HG03066 (cell line): ENCODE measurements around the gene ST6GALNAC3.
"Not testable (repeated sequence)": the region's sequence is repeated elsewhere in the genome, so short reads cannot be mapped to it uniquely, and the experiment has no call there.

ENCODE experiments used
- ATAC-seq: cut with Tn5 transposase; IDR thresholded peaks from one replicate; pipeline ENCODE4 v1.9.1; 2021; ENCODE audit warnings: low read depth; ENCODE audit not compliant: unreplicated experiment

ST6GALNAC3 gene

GRCh38 chr1:76237211-76237610, 162.7 kb downstream of the ST6GALNAC3 start:
- no peak for ATAC-seq

- ATAC-seq: no peak
Observed at GRCh38 chr1:76238094-76238628, 163.6 kb downstream of the ST6GALNAC3 start.

- no peak for ATAC-seq
Observed at GRCh38 chr1:76239470-76239918, 164.9 kb downstream of the ST6GALNAC3 start.

GRCh38 chr1:76240316-76240715, 165.8 kb downstream of the ST6GALNAC3 start:
- ATAC-seq: no peak

- not testable (repeated sequence) for ATAC-seq
Observed at GRCh38 chr1:76242587-76242986, 168.0 kb downstream of the ST6GALNAC3 start.

GRCh38 chr1:76247261-76247852, 172.8 kb downstream of the ST6GALNAC3 start:
- no peak for ATAC-seq

- ATAC-seq: no peak
Observed at GRCh38 chr1:76250271-76250670, 175.7 kb downstream of the ST6GALNAC3 start.

- no peak for ATAC-seq
Observed at GRCh38 chr1:76252431-76252830, 177.9 kb downstream of the ST6GALNAC3 start.

GRCh38 chr1:76254104-76255030, 179.8 kb downstream of the ST6GALNAC3 start:
- no peak for ATAC-seq

- no peak for ATAC-seq
Observed at GRCh38 chr1:76256289-76257223, 182.0 kb downstream of the ST6GALNAC3 start.

GRCh38 chr1:76257823-76258222, 183.3 kb downstream of the ST6GALNAC3 start:
- no peak for ATAC-seq

- no peak for ATAC-seq
Observed at GRCh38 chr1:76259270-76259669, 184.7 kb downstream of the ST6GALNAC3 start.

- no peak for ATAC-seq
Observed at GRCh38 chr1:76260279-76260678, 185.7 kb downstream of the ST6GALNAC3 start.

- no peak for ATAC-seq
Observed at GRCh38 chr1:76262601-76263000, 188.1 kb downstream of the ST6GALNAC3 start.

- no peak for ATAC-seq
Observed at GRCh38 chr1:76264642-76265041, 190.1 kb downstream of the ST6GALNAC3 start.

- ATAC-seq: no peak
Observed at GRCh38 chr1:76266762-76267161, 192.2 kb downstream of the ST6GALNAC3 start.

GRCh38 chr1:76267631-76268030, 193.1 kb downstream of the ST6GALNAC3 start:
- ATAC-seq: no peak

GRCh38 chr1:76268341-76268740, 193.8 kb downstream of the ST6GALNAC3 start:
- no peak for ATAC-seq

- no peak for ATAC-seq
Observed at GRCh38 chr1:76269155-76269554, 194.6 kb downstream of the ST6GALNAC3 start.

- no peak for ATAC-seq
Observed at GRCh38 chr1:76274302-76274701, 199.8 kb downstream of the ST6GALNAC3 start.
